Activated naive CD4-positive, alpha-beta T cell treated with anti-CD3 and anti-CD28 coated beads, Interleukin-2, amount 10 ng/mL, durations not matched to agents 7 days and 5 days (primary cell): ENCODE measurements around the gene GHRHR.
A peak's percentile ranks its signal among the peaks of the same experiment; 100 is the strongest.

Experiments
- CTCF ChIA-PET: fragments of 350-600 bp; sonication (Branson Sonifier 250); formaldehyde crosslinking; loops from one replicate; lab custom pipeline; 2021; ENCODE audit warnings: antibody characterized with exemption; lab: Charles Lee
- DNase-seq: peaks from one replicate; pipeline ENCODE4 v3.0.0-alpha.2; 2020
- H3K27ac Mint-ChIP-seq: one replicate; pipeline ENCODE4 v1.8.0; 2021; ENCODE audit warnings: mild to moderate bottlenecking, moderate library complexity, mixed read lengths
- H3K27me3 Mint-ChIP-seq: one replicate; pipeline ENCODE4 v1.8.0; 2021; ENCODE audit warnings: mild to moderate bottlenecking, mixed read lengths
- H3K36me3 Mint-ChIP-seq: one replicate; pipeline ENCODE4 v1.8.0; 2021; ENCODE audit warnings: mixed read lengths
- H3K4me1 Mint-ChIP-seq: one replicate; pipeline ENCODE4 v1.8.0; 2021; ENCODE audit warnings: mixed read lengths
- H3K4me3 Mint-ChIP-seq: one replicate; pipeline ENCODE4 v1.8.0; 2021; ENCODE audit warnings: mild to moderate bottlenecking, moderate library complexity, mixed read lengths
- H3K9me3 Mint-ChIP-seq: one replicate; pipeline ENCODE4 v1.8.0; 2021; ENCODE audit warnings: mixed read lengths

GHRHR gene

GRCh38 chr7:30923774-30924413, 39.9 kb upstream of the GHRHR start:
- DNase-seq = peak; percentile 15
- H3K27ac Mint-ChIP-seq = no peak overlapping the region
- H3K4me1 Mint-ChIP-seq = no peaks in the 10 kb centered on the region
- no peaks in the 10 kb centered on the region for H3K36me3 Mint-ChIP-seq
- H3K27me3 Mint-ChIP-seq = no peaks in the 10 kb centered on the region
- CTCF ChIA-PET = interaction anchor here (1.5 kb wide), 1 partner anchor 15 kb away, joined by 4 read pairs; no protein-coding TSS in a partner anchor
- H3K9me3 Mint-ChIP-seq = peaks cover 6% of the 10 kb centered on the region
- no peak overlapping the region for H3K4me3 Mint-ChIP-seq

- Mint-ChIP-seq H3K27me3 (no peaks in the 10 kb centered on the region), H3K27ac (no peak overlapping the region), H3K36me3 (no peaks in the 10 kb centered on the region), H3K4me3 (no peak overlapping the region), H3K4me1 (no peaks in the 10 kb centered on the region), H3K9me3 (peaks cover 6% of the 10 kb centered on the region)
- CTCF ChIA-PET = interaction anchor here (1.5 kb wide), 1 partner anchor 14 kb away, joined by 4 read pairs; no protein-coding TSS in a partner anchor
- peak; percentile 6 for DNase-seq
These were observed 39.1 kb upstream of the GHRHR start for GRCh38 chr7:30924624-30925023.

GRCh38 chr7:30925117-30925516, 38.6 kb upstream of the GHRHR start:
- no peaks in the 10 kb centered on the region for H3K4me1 Mint-ChIP-seq
- H3K27ac Mint-ChIP-seq = no peak overlapping the region
- H3K27me3 Mint-ChIP-seq = no peaks in the 10 kb centered on the region
- no peak overlapping the region for H3K4me3 Mint-ChIP-seq
- CTCF ChIA-PET = interaction anchor here (1.5 kb wide), 1 partner anchor 14 kb away, joined by 4 read pairs; no protein-coding TSS in a partner anchor
- DNase-seq = peak; percentile 8
- H3K36me3 Mint-ChIP-seq = no peaks in the 10 kb centered on the region
- H3K9me3 Mint-ChIP-seq = peaks cover 6% of the 10 kb centered on the region

GRCh38 chr7:30925913-30926312, 37.8 kb upstream of the GHRHR start:
- Mint-ChIP-seq H3K36me3 (no peaks in the 10 kb centered on the region), H3K27me3 (no peaks in the 10 kb centered on the region), H3K27ac (no peak overlapping the region), H3K9me3 (peaks cover 6% of the 10 kb centered on the region), H3K4me1 (no peaks in the 10 kb centered on the region), H3K4me3 (no peak overlapping the region)
- DNase-seq = peak; percentile 8
- CTCF ChIA-PET = no interaction called here

- Mint-ChIP-seq H3K4me1 (no peaks in the 10 kb centered on the region), H3K27ac (no peak overlapping the region), H3K9me3 (peaks cover 6% of the 10 kb centered on the region), H3K27me3 (no peaks in the 10 kb centered on the region), H3K36me3 (no peaks in the 10 kb centered on the region), H3K4me3 (no peak overlapping the region)
- CTCF ChIA-PET = no interaction called here
- no peak for DNase-seq
These were observed 37.4 kb upstream of the GHRHR start for GRCh38 chr7:30926313-30926712.

- DNase-seq = no peak
- CTCF ChIA-PET = no interaction called here
- Mint-ChIP-seq H3K4me1 (no peaks in the 10 kb centered on the region), H3K9me3 (peaks cover 6% of the 10 kb centered on the region), H3K27me3 (no peaks in the 10 kb centered on the region), H3K4me3 (no peak overlapping the region), H3K27ac (no peak overlapping the region), H3K36me3 (no peaks in the 10 kb centered on the region)
These were observed 36.7 kb upstream of the GHRHR start for GRCh38 chr7:30927040-30927439.

- DNase-seq = no peak
- Mint-ChIP-seq H3K27me3 (no peaks in the 10 kb centered on the region), H3K4me3 (no peak overlapping the region), H3K4me1 (no peaks in the 10 kb centered on the region), H3K9me3 (peaks cover 6% of the 10 kb centered on the region), H3K36me3 (no peaks in the 10 kb centered on the region), H3K27ac (no peak overlapping the region)
- CTCF ChIA-PET = no interaction called here
These were observed 36.2 kb upstream of the GHRHR start for GRCh38 chr7:30927559-30927958.

GRCh38 chr7:30928254-30928872, 35.4 kb upstream of the GHRHR start:
- no peaks in the 10 kb centered on the region for H3K4me1 Mint-ChIP-seq
- no peaks in the 10 kb centered on the region for H3K27me3 Mint-ChIP-seq
- H3K36me3 Mint-ChIP-seq = no peaks in the 10 kb centered on the region
- DNase-seq = no peak
- CTCF ChIA-PET = no interaction called here
- no peak overlapping the region for H3K27ac Mint-ChIP-seq
- peaks cover 6% of the 10 kb centered on the region for H3K9me3 Mint-ChIP-seq
- H3K4me3 Mint-ChIP-seq = no peak overlapping the region

GRCh38 chr7:30929686-30930085, 34.1 kb upstream of the GHRHR start:
- peaks cover 6% of the 10 kb centered on the region for H3K9me3 Mint-ChIP-seq
- no peaks in the 10 kb centered on the region for H3K4me1 Mint-ChIP-seq
- H3K27me3 Mint-ChIP-seq = no peaks in the 10 kb centered on the region
- no peak overlapping the region for H3K27ac Mint-ChIP-seq
- no peaks in the 10 kb centered on the region for H3K36me3 Mint-ChIP-seq
- H3K4me3 Mint-ChIP-seq = no peak overlapping the region
- CTCF ChIA-PET = interaction anchor here (1.2 to 2.0 kb wide), 2 partner anchors 9 to 11 kb away, joined by 3 to 13 read pairs; no protein-coding TSS in a partner anchor
- DNase-seq = peak; percentile 14

- Mint-ChIP-seq H3K27ac (no peak overlapping the region), H3K36me3 (no peaks in the 10 kb centered on the region), H3K27me3 (peaks cover 6% of the 10 kb centered on the region), H3K4me3 (no peak overlapping the region), H3K9me3 (peaks cover 6% of the 10 kb centered on the region), H3K4me1 (no peaks in the 10 kb centered on the region)
- no peak for DNase-seq
- CTCF ChIA-PET = interaction anchor here (1.2 to 2.0 kb wide), 2 partner anchors 8 to 10 kb away, joined by 3 to 13 read pairs; no protein-coding TSS in a partner anchor
These were observed 33.1 kb upstream of the GHRHR start for GRCh38 chr7:30930621-30931020.

- Mint-ChIP-seq H3K36me3 (no peaks in the 10 kb centered on the region), H3K4me1 (no peaks in the 10 kb centered on the region), H3K27me3 (peaks cover 6% of the 10 kb centered on the region), H3K27ac (no peak overlapping the region), H3K9me3 (peaks cover 6% of the 10 kb centered on the region), H3K4me3 (no peak overlapping the region)
- CTCF ChIA-PET = interaction anchor here (2.0 kb wide), 1 partner anchor 7 kb away, joined by 13 read pairs; no protein-coding TSS in a partner anchor
- no peak for DNase-seq
These were observed 32.4 kb upstream of the GHRHR start for GRCh38 chr7:30931161-30931928.

GRCh38 chr7:30931929-30932540, 31.7 kb upstream of the GHRHR start:
- H3K27me3 Mint-ChIP-seq = peaks cover 13% of the 10 kb centered on the region
- no peak for DNase-seq
- CTCF ChIA-PET = no interaction called here
- no peaks in the 10 kb centered on the region for H3K4me1 Mint-ChIP-seq
- peaks cover 1% of the 10 kb centered on the region for H3K9me3 Mint-ChIP-seq
- H3K4me3 Mint-ChIP-seq = no peak overlapping the region
- no peak overlapping the region for H3K27ac Mint-ChIP-seq
- H3K36me3 Mint-ChIP-seq = no peaks in the 10 kb centered on the region

GRCh38 chr7:30932562-30932961, 31.2 kb upstream of the GHRHR start:
- no peak overlapping the region for H3K4me3 Mint-ChIP-seq
- H3K36me3 Mint-ChIP-seq = no peaks in the 10 kb centered on the region
- CTCF ChIA-PET = no interaction called here
- no peaks in the 10 kb centered on the region for H3K4me1 Mint-ChIP-seq
- H3K9me3 Mint-ChIP-seq = peaks cover 1% of the 10 kb centered on the region
- peaks cover 18% of the 10 kb centered on the region for H3K27me3 Mint-ChIP-seq
- H3K27ac Mint-ChIP-seq = no peak overlapping the region
- no peak for DNase-seq
